NCI-H1436 (cell line): ENCODE data around the gene KIFC1.

Source experiments
- DNase-seq: peaks from one replicate; lab custom pipeline; 2025; lab: John Stamatoyannopoulos, UW

Gene KIFC1

GRCh38 chr6:33426590-33427511, 35.2 kb downstream of the KIFC1 start:
- DNase-seq = no peak

GRCh38 chr6:33427585-33428223, 36.1 kb downstream of the KIFC1 start:
- peak; percentile 17 for DNase-seq

GRCh38 chr6:33428224-33428965, 36.8 kb downstream of the KIFC1 start:
- DNase-seq = no peak

DNA sequence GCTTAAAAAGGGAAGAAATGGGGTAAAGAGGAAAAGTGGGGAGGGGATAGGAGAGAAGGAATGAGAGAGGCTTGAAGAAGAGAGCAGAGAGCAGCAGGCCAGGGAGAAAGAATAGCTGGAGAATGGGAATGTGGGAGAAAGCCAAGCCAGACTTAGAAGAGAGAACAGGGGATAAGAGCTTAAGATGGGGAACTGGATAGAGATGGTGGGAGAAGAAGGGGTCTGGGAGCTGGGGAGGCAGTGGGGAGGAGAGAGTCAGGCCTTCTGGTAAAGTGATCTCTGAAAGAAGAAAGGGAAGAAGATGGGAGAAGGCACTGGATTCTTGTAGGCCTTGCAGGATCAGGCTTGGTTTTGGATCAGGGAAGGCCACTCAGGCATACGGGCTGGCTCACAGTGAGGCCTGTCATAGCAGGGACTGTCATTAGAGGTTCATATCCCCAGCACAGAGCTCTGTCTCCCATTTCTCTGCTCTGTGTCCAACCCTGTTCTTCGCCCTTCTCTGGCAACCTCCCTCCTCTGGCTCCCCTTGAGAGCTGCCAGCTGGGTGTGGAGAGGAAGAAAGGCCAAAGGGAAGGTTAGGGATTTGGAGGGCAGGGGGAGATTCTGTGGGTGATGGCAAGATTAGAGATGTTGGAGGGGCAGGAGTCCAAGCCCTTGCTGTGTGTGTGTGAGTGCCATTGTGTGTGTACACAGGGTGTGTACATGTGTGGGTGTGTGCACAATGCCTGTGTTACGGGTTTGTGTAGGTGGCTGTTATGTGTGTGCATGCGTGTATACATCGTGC, 37.5 kb downstream of the KIFC1 start:
- DNase-seq = no peak

- no peak for DNase-seq
Measured at GRCh38 chr6:33429750-33430052, 38.1 kb downstream of the KIFC1 start.

- no peak for DNase-seq
Measured at GRCh38 chr6:33430334-33430733, 38.7 kb downstream of the KIFC1 start.

GRCh38 chr6:33430991-33431879, 39.6 kb downstream of the KIFC1 start:
- DNase-seq = peak; percentile 53

DNA sequence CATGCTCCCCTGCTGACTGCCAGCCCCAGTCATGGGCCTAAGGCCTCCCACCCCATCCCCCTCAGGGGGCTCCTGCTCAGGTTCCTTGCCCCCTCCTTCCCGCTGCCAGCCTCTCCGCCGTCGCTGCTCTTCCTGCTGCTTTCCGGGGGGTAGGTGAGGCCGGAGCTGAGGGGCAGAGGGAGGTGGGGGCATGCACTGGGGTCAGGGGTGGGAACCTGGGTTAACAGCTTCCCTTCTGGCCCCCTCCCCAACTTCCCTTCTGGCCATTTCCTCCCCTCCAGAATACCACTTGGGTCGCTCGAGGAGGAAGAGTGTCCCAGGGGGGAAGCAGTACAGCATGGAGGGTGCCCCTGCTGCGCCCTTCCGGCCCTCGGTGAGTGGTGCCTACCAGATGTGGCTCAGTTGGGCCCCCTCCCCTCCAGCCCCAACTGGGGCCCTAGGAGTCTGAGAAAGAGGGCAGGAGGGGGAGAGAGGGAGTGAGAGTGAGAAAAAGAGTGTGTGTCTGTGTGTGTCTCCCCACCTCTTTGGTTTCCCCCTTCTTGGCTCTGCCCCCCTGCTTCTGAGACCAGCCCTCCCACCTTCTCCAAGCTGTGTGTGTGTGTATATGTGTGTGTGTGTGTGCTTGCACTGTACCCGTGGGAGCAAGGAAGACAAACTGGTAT, 40.4 kb downstream of the KIFC1 start:
- no peak for DNase-seq

DNA sequence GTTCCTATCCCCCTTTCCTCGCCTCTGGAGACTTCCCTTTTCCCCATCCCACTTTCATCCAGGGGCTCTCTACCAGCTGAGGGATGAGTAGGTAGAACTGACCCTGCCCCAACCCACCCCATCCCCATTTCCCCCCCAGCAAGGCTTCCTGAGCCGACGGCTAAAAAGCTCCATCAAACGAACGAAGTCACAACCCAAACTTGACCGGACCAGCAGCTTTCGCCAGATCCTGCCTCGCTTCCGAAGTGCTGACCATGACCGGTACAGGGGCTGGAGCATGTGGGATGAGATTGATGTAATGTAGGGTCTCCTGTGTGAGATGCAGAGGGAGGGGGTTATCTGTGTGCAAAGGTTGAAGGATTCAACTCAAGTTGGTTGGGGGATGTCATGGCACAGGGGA, 40.9 kb downstream of the KIFC1 start:
- DNase-seq = no peak

GRCh38 chr6:33433001-33433543, 41.4 kb downstream of the KIFC1 start:
- no peak for DNase-seq

- no peak for DNase-seq
Measured at GRCh38 chr6:33433544-33434191, 42.0 kb downstream of the KIFC1 start.

DNA sequence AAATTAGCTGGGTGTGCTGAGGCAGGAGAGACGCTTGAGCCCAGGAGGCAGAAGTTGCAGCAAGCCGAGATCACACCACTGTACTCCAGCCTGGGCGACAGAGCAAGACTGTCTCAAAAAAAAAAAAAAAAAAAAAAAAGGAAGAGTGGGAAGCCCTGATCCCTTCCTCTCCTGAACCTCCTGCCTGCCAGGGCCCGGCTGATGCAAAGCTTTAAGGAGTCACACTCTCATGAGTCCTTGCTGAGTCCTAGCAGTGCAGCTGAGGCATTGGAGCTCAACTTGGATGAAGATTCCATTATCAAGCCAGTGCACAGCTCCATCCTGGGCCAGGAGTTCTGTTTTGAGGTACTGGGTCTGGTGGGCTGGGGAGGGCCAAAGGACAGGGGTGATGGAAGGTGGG, 43.3 kb downstream of the KIFC1 start:
- DNase-seq = no peak

DNA sequence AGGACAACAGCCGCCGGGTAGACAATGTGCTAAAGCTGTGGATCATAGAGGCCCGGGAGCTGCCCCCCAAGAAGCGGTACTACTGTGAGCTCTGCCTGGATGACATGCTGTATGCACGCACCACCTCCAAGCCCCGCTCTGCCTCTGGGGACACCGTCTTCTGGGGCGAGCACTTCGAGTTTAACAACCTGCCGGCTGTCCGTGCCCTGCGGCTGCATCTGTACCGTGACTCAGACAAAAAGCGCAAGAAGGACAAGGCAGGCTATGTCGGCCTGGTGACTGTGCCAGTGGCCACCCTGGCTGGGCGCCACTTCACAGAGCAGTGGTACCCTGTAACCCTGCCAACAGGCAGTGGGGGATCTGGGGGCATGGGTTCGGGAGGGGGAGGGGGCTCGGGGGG, 46.0 kb downstream of the KIFC1 start:
- DNase-seq = no peak

DNA sequence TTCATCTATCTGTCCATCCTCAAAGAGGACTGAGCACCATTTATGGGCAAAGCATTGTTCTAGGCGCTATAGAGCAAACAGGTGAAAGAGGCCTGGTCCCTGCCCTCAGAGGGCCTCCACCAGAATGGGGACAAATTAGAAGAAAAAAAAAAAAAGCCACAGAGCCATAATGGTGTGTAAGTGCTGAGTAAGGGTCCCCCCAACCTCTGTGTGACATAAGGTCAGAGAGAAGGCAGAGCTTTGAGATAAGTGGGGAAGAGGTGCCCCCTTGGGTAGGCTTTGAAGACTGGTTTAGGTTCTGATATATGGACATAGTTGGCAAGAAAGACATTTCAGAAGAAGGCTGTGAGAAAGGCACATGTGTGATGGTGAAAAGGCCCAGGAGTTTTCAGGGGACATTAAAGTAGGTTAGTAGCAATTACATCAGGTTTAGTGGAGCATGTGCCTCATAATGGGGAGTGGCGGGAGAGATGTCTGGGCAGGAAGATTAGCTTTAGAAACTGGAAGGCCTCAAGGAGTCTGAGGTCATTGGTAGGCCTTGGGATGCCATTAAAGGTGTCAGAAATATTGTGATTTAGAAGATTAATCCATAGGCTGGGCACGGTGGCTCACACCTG, 47.5 kb downstream of the KIFC1 start:
- no peak for DNase-seq

- DNase-seq = no peak
Measured at GRCh38 chr6:33439956-33440648, 48.5 kb downstream of the KIFC1 start.

DNA sequence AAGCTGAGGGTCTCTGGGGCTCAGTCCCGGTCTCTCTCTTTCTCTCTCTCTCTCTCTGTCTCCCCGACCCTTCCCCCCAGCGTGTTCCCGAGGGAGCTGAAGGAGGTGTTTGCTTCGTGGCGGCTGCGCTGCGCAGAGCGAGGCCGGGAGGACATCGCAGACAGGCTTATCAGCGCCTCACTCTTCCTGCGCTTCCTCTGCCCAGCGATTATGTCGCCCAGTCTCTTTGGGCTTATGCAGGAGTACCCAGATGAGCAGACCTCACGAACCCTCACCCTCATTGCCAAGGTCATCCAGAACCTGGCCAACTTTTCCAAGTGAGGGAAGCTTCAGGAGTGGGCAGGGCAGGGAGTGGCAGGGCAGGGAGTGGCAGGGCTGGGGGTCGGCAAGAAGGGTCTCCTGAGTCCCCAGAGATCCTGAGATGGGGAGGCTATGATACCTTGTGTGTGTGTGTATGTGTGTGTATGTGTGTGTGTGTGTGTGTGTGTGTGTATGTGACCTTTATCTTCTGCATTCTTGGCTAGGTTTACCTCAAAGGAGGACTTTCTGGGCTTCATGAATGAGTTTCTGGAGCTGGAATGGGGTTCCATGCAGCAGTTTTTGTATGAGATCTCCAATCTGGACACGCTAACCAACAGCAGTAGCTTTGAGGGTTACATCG, 49.2 kb downstream of the KIFC1 start:
- DNase-seq = no peak

DNA sequence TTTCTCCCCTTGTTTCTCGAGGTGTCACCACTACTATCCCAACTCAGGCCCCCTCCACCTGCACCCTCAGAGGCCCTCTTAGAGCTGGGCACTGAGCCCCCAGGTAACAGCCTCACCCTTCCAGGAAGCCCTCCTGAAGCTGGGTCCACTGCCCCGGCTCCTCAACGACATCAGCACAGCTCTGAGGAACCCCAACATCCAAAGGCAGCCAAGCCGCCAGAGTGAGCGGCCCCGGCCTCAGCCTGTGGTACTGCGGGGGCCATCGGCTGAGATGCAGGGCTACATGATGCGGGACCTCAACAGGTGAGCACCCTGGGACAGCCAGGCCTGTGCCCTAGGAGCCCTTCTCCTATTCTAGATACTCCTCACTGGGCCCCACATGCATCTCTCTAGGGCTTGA, 49.8 kb downstream of the KIFC1 start:
- no peak for DNase-seq

GRCh38 chr6:33442283-33442682, 50.7 kb downstream of the KIFC1 start:
- DNase-seq = no peak
